ENCODE measurements around the gene MIA2.
"Not testable (repeated sequence)": the region's sequence is repeated elsewhere in the genome, so short reads cannot be mapped to it uniquely, and the experiment has no call there.

Gene MIA2

DNA sequence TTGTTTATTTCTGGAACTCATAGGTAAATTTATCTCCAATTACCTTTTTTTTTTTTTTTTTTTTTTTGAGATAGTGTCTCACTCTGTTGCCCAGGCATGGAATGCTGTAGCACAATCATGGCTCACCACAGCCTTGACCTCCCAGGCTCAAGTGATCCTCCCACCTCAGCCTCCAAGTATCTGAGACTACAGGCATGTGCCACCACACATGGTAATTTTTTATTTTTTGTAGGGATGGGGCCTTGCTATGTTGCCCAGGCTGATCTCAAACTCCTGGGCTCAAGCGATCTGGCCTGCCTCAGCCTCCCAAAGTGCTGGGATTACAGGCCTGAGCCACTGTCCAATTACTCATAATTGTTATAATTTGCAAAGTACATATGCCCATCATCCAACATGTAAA is 13.2 kb upstream of the MIA2 start:
- not testable (repeated sequence) for H3K4me3 Mint-ChIP-seq, H3K27me3 Mint-ChIP-seq, ATAC-seq, H3K4me1 Mint-ChIP-seq, H3K9me3 Mint-ChIP-seq, DNase-seq, H3K27ac Mint-ChIP-seq

DNA sequence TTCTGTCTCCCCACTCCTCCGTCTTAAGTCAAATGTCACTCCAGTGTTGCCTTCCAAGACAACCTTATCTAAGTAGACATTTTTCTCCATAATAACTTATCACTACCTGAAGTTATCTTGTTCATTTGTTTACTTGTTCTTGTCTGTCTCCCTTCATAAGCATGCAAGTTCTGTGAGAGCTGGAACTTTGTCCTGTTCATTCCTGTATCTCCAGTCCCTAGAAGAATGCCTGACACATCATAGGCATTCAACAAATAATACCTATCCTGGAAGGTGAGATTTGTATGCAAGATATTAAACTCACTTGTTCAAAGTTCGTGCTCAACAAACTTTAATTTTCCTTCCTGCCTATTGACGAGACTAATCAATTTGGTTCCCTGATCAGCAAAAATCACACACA is 5.7 kb upstream of the MIA2 start:
- Mint-ChIP-seq H3K9me3 (no peaks in the 10 kb centered on the region), H3K27ac (peak overlapping the region in 1 of 2 donors; percentile 98), H3K4me1 (peaks cover 46% of the 10 kb centered on the region), H3K4me3 (no peak overlapping the region), H3K27me3 (no peaks in the 10 kb centered on the region)
- DNase-seq (no peak), ATAC-seq (no peak)

DNA sequence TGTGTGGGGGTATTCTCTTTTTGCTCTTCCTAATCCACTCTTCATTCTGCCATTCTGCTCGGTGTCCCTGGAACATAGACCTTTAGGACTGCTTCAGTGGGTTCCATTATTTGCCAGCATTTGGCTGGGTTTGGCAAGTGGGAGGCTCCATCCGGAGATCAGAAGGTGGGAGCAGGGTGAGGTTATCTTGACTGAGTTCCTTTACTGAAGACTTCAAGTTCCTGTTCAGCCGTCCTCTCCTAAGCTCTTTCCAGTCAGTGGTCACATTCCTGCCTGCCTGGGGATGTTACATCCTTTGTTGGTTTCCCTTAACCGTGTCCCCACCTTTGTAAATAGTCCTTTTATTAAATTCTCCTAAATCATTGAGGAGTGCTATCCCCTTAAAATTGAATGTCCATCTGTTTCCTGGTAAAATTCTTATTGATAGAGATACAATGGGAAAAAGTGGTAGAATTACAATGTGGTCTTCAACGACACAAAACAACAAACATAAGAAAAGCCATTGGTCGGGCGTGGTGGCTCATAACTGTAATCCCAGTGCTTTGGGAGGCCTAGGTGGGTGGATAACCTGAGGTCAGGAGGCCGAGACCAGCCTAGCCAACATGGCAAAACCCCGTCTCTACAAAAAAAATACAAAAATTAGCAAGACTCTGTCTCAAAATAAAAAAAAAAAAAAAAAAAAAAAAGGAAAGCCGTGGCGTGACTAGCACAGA is 5.0 kb upstream of the MIA2 start:
- no peak for DNase-seq
- ATAC-seq, result no peak
- Mint-ChIP-seq H3K27ac (peak overlapping the region; percentile 98 to 99), H3K9me3 (no peaks in the 10 kb centered on the region), H3K4me3 (peak overlapping the region; percentile 64 to 69), H3K27me3 (no peaks in the 10 kb centered on the region), H3K4me1 (peaks cover 49% of the 10 kb centered on the region)

DNA sequence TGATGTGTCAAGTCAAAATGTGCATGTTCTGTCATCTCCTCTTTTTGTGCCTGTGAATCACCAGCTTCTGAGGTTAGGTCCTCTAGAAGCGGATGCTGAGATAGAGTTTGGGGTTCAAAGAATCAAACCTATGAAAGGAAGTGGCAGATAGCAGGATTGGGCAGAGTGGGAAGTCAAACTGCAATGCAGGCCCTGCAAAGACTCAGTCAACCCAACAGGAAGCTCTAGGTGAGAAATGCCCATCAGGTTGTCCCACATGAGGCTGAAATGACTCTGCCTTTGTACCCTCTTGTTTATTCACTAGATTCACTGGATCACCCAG is 4.5 kb upstream of the MIA2 start:
- ATAC-seq, result peak; percentile 98
- Mint-ChIP-seq H3K4me3 (peak overlapping the region; percentile 64 to 69), H3K9me3 (no peaks in the 10 kb centered on the region), H3K4me1 (peaks cover 52% of the 10 kb centered on the region), H3K27ac (peak overlapping the region; percentile 46 to 99), H3K27me3 (no peaks in the 10 kb centered on the region)
- DNase-seq, result peak; percentile 71 to 85

DNA sequence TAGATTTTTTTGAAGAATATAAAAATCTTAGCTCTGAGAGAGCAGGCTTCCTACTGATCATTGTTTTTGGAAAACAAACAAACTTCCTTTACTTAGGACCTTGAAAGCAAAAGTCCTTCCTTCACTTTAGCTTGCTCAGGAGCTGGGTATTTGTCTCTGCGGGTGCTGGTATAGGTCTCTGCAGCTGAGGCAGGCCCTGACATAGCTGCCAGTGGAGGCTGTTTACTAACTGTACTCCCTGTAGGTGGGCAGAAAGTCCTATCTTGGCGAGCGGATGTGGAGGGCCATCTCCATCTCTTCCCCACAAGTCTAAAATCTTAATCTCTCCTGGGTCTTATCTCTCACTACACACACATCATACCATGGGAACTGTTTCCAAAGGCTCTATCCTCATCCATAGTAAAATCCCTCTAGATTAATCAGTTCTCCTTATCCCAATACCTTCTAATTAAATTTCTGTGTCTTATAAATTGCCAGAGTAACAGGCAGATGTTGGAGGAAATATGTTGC is 4.1 kb upstream of the MIA2 start:
- H3K27me3 Mint-ChIP-seq, result no peaks in the 10 kb centered on the region
- ATAC-seq, result peak; percentile 27

DNA sequence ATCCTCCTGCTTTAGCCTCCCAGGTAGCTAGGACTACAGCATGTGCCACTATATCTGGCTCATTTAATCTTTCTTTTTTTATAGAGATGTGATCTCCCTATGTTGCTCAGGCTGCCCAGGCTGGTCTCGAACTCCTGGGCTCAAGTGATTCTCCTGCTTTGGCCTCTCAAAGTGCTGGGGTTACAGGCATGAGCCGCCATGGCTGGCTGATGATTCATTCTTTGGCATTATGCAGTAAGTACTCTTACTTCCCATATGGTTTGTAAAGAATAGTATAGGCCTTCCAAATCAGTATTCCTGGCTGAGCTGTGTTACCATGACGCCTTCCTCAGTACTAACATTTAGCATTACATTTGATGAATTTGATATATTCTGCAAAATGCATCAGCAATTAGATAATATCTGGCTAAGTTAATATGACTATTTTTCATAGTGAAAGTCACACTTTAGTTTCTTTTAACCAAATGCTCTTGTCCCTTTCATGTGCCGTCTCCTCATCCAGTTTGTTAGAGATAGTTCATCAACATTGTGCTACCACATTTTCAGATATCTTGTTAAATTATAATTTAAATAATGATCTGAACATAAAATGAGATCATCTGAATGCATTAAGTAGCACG is 3.2 kb upstream of the MIA2 start:
- Mint-ChIP-seq H3K9me3 (no peaks in the 10 kb centered on the region), H3K4me1 (peaks cover 52% of the 10 kb centered on the region), H3K27me3 (no peaks in the 10 kb centered on the region), H3K27ac (peak overlapping the region; percentile 56 to 92), H3K4me3 (peak overlapping the region; percentile 55 to 57)
- ATAC-seq (no peak), DNase-seq (peak; percentile 6 to 17)

More for the DNA sequence above, 4.1 kb upstream of the MIA2 start:
- peaks cover 52% of the 10 kb centered on the region for H3K4me1 Mint-ChIP-seq
- peak overlapping the region; percentile 42 to 97 for H3K27ac Mint-ChIP-seq
- DNase-seq, result peak in 1 of 2 donors; percentile 13
- H3K9me3 Mint-ChIP-seq, result no peaks in the 10 kb centered on the region
- H3K4me3 Mint-ChIP-seq, result peak overlapping the region; percentile 1 to 49

DNA sequence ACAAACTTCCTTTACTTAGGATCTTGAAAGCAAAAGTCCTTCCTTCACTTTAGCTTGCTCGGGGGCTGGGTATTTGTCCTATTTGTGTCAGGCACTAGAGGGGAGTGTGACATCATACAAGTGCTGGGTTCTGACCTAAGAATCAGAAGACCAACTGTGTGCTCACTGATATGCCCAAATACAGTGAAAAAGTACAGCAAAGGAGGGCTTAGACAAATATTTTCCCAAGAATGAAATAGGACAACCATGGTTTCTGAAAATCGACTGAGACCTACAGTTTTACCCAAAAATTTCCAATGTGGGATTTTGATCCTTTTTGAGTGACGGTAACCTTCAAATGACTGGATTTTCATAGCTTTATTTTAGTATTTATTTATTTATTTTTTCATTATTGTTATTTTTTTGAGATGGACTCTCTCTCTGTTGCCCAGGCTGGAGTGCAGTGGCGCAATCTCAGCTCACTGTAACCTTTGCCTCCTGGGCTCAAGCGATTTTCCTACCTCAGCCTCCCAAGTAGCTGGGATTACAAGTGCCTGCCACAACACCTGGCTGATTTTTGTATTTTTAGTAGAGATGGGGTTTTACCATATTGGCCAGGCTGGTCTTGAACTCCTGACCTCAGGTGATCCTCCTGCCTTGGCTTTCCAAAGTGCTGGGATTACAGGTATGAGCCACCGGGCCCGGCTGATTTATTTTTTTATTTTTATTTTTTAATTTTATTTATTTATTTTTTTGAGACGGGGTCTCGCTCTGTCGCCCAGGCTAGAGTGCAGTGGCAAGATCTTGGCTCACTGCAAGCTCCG is 1.8 kb upstream of the MIA2 start:
- H3K9me3 Mint-ChIP-seq, H3K27me3 Mint-ChIP-seq, H3K27ac Mint-ChIP-seq, H3K4me3 Mint-ChIP-seq: not testable (repeated sequence)
- DNase-seq (peak; percentile 28 to 37), ATAC-seq (peak; percentile 41)
- peaks cover 52% of the 10 kb centered on the region for H3K4me1 Mint-ChIP-seq

DNA sequence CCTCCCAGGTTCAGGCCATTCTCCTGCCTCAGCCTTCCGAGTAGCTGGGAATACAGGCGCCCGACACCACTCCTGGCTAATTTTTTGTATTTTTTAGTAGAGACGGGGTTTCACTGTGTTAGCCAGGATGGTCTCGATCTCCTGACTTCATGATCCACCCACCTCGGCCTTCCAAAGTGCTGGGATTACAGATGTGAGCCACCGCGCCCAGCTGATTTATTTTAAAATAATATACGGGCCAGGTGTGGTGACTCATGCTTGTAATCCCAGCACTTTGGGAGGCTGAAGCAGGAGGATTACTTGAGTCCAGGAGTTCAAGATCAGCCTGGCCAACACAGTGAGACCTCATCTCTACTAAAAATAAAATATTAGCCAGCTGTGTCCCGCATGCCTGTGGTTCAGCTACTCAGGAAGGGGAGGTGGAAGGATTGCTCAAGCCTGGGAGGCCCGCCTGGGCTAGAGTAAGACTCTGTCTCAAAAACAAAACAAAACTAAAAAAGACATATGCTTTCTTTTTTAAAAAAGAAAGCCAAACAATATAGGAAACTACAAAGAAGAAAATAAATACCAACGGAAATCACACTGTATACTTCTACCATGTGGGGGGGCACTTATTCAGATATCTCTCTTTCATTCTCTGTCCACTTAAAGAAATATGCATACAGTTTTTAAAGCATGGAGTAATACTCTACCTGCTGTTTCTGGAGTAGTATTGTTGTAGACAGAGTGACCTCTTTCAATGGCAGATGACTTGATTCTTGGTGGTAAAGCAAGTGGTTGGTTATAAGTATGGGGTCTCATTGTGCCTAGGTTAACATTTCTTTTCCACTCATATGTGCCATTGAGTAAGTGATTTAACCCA is 930 bp upstream of the MIA2 start:
- no peak overlapping the region for H3K27ac Mint-ChIP-seq
- no peaks in the 10 kb centered on the region for H3K9me3 Mint-ChIP-seq
- peaks cover 48% of the 10 kb centered on the region for H3K4me1 Mint-ChIP-seq
- no peaks in the 10 kb centered on the region for H3K27me3 Mint-ChIP-seq
- DNase-seq (no peak), ATAC-seq (no peak)
- H3K4me3 Mint-ChIP-seq, result peak overlapping the region; percentile 13 to 29

DNA sequence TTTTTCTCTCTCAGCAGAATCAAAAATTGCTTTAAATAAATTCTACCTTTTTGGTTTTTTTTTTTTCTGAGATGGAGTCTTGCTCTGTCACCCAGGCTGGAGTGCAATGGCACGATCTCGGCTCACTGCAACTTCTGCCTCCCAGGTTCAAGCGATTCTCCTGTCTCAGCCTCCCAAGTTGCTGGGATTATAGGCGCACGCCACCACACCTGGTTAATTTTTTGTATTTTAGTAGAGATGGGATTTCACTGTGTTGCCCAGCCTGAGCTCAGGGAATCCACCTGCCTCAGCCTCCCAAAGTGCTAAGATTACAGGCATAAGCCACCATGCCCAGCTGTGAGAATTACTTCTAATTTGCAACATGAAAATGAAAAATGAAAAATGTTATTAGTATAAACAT is 1.3 kb downstream of the MIA2 start:
- peaks cover 28% of the 10 kb centered on the region for H3K4me1 Mint-ChIP-seq
- H3K27ac Mint-ChIP-seq, H3K4me3 Mint-ChIP-seq, DNase-seq, H3K9me3 Mint-ChIP-seq, ATAC-seq, H3K27me3 Mint-ChIP-seq: not testable (repeated sequence)

DNA sequence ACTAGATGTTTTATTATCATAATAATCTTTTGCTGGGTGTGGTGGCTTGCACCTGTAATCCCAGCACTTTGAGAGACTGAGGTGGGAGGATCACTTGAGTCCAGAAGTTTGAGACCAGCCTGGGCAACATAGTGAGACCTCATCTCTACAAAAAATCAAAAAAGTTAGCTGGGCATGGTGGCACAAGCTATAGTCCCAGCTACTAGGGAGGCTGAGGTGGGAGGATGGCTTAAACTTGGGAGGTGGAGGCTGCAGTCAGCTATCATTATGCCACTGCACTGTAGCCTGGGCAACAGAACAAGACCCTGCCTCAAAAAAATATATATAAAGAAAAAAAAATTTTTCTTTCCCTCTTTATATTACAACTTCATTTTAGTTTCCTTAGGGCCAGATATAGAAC is 1.8 kb downstream of the MIA2 start:
- ATAC-seq, H3K9me3 Mint-ChIP-seq, DNase-seq, H3K27ac Mint-ChIP-seq, H3K4me3 Mint-ChIP-seq, H3K27me3 Mint-ChIP-seq: not testable (repeated sequence)
- peaks cover 23% of the 10 kb centered on the region for H3K4me1 Mint-ChIP-seq

DNA sequence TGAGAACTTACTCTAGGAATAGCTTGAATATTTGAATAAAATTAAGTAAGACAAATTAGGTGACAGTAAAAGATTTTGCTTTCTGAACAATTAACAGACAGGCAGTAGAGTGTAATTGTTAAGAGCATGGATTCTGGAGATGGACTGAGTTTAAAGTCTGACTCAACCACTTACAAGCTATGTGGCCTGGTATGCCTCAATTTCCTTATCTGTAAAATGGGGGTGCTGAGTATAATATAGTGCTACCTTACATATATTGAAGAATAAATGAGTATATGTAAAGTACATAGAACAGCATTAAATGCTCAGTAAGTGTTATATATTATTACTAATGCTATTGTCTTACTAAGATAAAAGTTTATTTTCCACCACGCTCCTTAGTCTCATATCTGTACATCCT is 7.1 kb downstream of the MIA2 start:
- ATAC-seq, result no peak
- H3K4me1 Mint-ChIP-seq, result no peaks in the 10 kb centered on the region
- H3K4me3 Mint-ChIP-seq, result no peak overlapping the region
- no peaks in the 10 kb centered on the region for H3K27me3 Mint-ChIP-seq
- no peak overlapping the region for H3K27ac Mint-ChIP-seq
- DNase-seq, result no peak
- no peaks in the 10 kb centered on the region for H3K9me3 Mint-ChIP-seq

DNA sequence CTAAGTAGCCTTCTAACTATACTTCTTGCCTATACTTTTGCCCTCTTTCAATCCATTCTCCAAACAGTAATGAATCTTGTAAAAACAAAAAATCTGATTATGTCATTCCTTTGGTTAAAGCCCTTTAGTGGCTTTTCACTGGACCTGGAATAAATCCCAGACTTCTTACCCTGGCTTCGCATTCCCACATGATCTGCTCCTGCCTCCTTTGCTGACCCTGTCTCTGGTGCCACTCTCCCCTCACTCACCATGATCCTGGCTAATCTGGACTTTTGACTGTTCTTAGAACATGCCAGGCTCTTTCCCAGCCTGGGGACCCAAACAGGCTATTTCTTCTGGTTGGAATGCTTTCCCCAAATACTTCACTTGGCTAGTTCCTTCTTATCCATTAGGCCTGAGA is 7.9 kb downstream of the MIA2 start:
- Mint-ChIP-seq H3K27ac (no peak overlapping the region), H3K27me3 (peaks cover under 1% of the 10 kb centered on the region), H3K9me3 (no peaks in the 10 kb centered on the region), H3K4me3 (no peak overlapping the region), H3K4me1 (no peaks in the 10 kb centered on the region)
- DNase-seq, result no peak
- no peak for ATAC-seq

DNA sequence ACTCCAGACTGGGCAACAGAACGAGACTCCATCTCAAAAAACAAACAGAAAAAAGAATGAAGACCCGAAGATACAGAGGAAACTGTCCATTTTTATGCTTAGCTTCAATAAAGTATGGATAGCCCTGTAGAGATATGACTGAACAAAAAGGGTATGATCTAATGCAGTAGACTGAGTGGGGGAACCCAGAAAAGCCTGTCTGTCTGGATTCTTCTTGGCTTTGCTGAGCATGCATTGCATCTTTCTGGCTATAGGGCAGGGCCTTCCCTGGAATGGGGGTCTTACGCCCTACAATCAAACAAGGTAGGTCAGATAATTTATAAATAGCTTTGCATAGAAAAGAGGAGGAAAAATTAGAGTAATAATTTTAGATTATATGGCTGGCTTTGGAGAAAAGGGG is 10.1 kb downstream of the MIA2 start:
- ATAC-seq (no peak), DNase-seq (no peak)
- H3K4me3 Mint-ChIP-seq, result no peak overlapping the region
- no peaks in the 10 kb centered on the region for H3K9me3 Mint-ChIP-seq
- H3K4me1 Mint-ChIP-seq, result no peaks in the 10 kb centered on the region
- H3K27me3 Mint-ChIP-seq, result peaks cover 13% of the 10 kb centered on the region
- H3K27ac Mint-ChIP-seq, result no peak overlapping the region

DNA sequence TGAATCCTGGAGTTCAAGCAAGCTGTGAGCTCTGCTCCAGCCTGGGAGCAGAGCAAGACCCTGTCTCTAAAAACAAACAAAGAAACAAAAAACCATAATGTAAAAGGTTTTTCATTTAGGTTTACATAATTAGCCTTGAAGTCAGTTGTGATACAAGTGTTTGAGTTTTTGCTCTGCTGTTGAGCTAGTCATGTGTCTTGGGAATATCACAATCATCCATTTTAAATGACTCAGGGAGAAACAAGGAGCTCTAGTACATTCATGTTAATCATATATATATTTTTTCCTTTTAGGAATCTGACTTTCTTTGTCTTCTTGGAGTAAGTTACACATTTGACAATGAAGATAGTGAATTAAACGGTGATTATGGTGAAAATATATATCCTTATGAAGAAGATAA is 12.9 kb downstream of the MIA2 start:
- ATAC-seq (no peak), DNase-seq (no peak)
- H3K27ac Mint-ChIP-seq, result no peak overlapping the region
- H3K4me1 Mint-ChIP-seq, result no peaks in the 10 kb centered on the region
- H3K4me3 Mint-ChIP-seq, result no peak overlapping the region
- peaks cover 13% of the 10 kb centered on the region for H3K27me3 Mint-ChIP-seq
- no peaks in the 10 kb centered on the region for H3K9me3 Mint-ChIP-seq

DNA sequence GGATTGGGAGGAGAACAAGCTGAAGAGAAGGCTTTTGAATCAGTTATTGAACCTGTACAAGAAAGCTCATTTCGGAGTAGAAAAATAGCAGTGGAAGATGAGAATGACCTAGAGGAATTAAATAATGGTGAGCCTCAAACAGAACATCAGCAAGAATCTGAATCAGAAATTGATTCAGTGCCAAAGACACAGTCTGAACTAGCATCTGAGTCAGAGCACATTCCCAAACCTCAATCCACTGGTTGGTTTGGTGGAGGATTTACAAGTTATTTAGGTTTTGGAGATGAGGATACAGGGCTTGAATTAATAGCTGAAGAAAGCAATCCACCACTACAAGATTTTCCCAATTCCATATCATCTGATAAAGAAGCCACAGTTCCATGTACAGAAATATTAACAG is 13.5 kb downstream of the MIA2 start:
- Mint-ChIP-seq H3K4me1 (no peaks in the 10 kb centered on the region), H3K4me3 (no peak overlapping the region), H3K27ac (no peak overlapping the region), H3K27me3 (peaks cover 13% of the 10 kb centered on the region), H3K9me3 (no peaks in the 10 kb centered on the region)
- ATAC-seq, result no peak
- no peak for DNase-seq
